Epithelial cell of prostate (primary cell): ENCODE results near the gene TECPR2.
A peak's percentile ranks its signal among the peaks of the same experiment; 100 is the strongest.

Experiments used
- DNase-seq: peaks from one replicate; pipeline ENCODE4 v3.0.0-alpha.2; 2011; ENCODE audit warnings: low read depth, low spot score
- H3K27ac ChIP-seq: fragments of 450-650 bp; 2 replicates; pipeline ENCODE4 v1.5.1; 2017; ENCODE audit warnings: mild to moderate bottlenecking

The TECPR2 gene

DNA sequence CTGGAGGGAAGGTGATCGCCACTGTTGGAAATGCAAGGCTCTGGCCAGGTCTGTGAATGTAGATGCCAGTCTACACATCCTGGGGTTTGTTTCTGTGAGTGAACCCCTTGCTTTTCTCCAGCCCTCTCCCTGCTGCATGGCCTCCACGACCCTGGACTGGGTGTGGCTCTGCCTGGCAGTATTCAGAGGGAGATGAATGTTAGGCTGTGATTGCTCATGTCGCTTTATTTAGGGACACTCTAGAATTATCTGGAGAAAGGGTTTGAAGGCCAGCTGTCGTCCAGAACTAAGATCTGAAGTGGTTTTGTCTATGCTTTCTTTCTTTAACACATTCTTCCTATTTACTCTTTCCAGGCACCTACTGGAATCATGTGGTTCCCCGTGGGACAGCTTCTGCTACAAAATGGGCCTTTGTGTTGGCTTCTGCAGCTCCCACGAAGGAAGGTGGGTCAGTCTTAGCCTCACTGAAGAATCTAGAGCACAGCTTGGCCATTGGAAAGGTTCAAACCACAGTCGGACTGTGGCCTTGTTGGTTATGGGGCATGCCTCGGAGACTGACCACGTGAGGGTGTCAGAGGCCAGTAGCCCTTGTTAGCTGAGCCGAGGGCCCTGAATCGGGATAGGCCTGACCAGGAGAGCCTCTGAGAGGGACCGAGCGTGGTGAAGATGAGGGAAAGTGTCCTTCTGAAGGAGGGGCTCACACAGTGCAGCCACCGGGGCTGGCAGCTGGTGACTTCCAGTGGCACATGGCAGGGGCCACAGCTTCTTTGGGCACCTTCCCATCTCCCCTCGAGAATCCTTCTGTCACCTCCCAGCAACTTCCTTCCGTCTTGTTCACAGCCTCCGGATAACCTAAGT, 87.7 kb downstream of the TECPR2 start:
- DNase-seq, result no peak
- no peak overlapping the region for H3K27ac ChIP-seq

DNA sequence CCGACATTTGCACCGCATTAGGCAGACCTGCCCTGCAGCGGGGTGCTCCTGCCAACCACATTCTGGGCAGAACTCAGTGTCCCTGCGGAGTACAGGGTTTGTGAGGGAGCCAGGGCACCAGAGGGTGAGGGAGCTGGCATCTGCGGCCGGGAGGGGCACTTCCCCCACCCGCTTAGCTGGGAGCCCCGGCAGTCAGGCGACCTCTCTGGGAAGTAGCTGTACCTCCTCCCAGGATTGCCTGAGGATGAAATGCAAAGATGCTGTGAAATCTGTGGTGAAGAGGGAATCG, 88.3 kb downstream of the TECPR2 start:
- DNase-seq, result no peak
- H3K27ac ChIP-seq, result no peak overlapping the region

DNA sequence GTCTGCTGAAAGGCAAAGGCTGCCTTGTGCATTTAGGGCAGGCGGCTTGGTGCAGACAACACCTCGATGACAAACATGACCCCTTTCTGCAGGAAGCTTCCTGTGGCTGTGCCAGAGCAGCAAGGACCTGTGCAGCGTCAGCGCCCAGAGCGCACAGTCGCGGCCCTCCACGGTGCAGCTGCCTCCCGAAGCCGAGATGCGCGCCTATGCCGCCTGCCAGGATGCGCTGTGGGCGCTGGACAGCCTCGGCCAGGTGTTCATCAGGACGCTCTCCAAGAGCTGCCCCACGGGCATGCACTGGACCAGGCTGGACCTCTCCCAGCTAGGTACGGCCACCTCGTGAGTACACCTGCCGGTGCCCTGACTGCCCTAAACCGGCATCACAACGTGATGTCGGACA, 89.6 kb downstream of the TECPR2 start:
- no peak for DNase-seq

GRCh38 chr14:102454711-102455110, 92.0 kb downstream of the TECPR2 start:
- DNase-seq, result no peak

More for the DNA sequence above, 89.6 kb downstream of the TECPR2 start:
- H3K27ac ChIP-seq, result no peak overlapping the region

GRCh38 chr14:102457509-102457908, 94.8 kb downstream of the TECPR2 start:
- H3K27ac ChIP-seq, result no peak overlapping the region
- no peak for DNase-seq

More at GRCh38 chr14:102454711-102455110, 92.0 kb downstream of the TECPR2 start:
- H3K27ac ChIP-seq, result no peak overlapping the region

- DNase-seq, result no peak
- H3K27ac ChIP-seq, result no peak overlapping the region
Measured at GRCh38 chr14:102461490-102462338, 99.0 kb downstream of the TECPR2 start.

- no peak overlapping the region for H3K27ac ChIP-seq
- DNase-seq, result no peak
Measured at GRCh38 chr14:102462391-102462790, 99.7 kb downstream of the TECPR2 start.

DNA sequence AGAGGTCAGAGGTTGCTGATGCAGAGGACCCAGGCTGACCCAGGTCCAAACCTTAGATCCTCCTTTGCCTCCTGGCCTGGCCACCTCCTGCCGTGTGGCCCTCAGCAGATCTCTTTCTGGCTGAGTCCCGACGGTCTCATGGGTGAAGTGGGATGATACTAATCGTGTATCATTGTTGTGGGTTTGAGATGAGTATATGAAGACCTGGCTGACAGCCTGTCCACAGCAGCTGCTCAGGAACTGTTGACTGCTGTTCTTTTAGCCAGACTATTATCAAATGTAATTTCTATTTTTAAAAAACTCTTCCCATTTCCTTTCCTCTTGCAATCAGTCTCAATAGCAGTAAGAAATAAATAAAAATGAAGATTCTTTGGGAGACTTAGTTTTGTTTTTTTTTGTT, 101.3 kb downstream of the TECPR2 start:
- no peak overlapping the region for H3K27ac ChIP-seq
- no peak for DNase-seq

DNA sequence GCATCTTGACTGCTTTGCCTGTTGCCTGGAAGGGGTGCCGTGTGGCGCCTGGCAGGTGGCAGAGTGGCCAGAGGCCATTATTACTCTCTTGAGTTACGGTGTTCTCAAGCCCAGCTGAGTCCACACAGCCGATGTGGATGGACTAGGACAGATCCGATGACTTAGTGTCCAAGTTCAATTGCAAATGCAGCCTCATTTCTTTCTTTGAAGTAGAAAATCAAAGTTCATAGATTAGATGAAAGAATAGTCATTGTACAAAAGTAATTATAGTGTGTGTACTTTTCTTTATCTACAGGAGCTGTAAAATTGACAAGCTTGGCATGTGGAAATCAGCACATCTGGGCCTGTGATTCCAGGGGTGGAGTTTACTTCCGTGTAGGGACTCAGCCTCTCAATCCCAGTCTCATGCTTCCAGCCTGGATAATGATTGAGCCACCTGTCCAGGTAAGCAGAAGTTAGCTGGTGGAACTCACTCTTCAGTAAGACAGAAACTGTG, 102.2 kb downstream of the TECPR2 start:
- no peak for DNase-seq
- no peak overlapping the region for H3K27ac ChIP-seq

GRCh38 chr14:102469261-102469660, 106.5 kb downstream of the TECPR2 start:
- no peak for DNase-seq
- H3K27ac ChIP-seq, result no peak overlapping the region

DNA sequence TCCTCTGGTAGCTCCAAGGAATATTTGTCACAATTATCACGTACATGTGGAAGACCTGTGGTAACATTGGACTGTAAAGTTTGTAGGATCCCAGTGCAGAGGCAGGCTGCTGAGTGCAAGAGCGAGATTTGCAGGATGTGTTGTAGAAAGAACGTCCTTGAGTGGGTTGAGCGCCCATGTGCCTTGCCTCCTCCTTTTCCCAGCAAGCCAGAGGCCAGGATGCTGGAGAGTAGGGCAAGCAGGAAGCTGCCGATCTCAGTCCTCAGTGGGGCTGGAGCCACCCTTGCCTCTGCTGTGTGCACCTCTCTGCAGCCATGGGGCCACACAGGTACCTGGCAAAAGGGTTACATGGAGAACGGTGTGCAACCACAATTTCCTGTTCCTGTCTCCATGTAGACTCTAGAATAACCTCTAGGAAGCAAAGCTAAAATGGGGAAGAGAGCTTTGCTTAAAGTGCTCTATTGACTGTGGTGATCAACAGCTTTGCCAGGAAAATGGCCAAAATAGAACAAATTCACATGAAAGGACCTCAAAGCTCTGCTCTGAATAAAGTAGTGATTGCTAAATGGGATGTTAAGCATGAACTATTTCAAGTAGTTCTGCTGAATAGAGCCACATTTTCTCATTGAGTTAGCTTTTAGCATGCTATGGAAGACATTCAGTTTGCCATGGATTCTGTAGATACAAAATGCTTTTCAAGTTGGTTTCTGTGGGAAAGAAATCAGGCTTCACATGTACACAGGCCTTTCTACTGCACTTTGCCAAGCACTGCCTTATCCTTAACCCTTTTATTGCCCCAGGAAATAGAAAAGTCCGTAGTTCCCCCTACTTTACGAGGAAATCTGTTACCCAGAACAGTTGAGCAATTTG, 109.4 kb downstream of the TECPR2 start:
- H3K27ac ChIP-seq, result no peak overlapping the region
- DNase-seq, result no peak

- H3K27ac ChIP-seq, result no peak overlapping the region
- no peak for DNase-seq
Measured at GRCh38 chr14:102472791-102473150, 110.0 kb downstream of the TECPR2 start.

GRCh38 chr14:102473559-102473958, 110.8 kb downstream of the TECPR2 start:
- no peak overlapping the region for H3K27ac ChIP-seq

GRCh38 chr14:102474934-102475333, 112.2 kb downstream of the TECPR2 start:
- no peak for DNase-seq
- H3K27ac ChIP-seq, result no peak overlapping the region

More at GRCh38 chr14:102473559-102473958, 110.8 kb downstream of the TECPR2 start:
- DNase-seq, result no peak

GRCh38 chr14:102479107-102479506, 116.4 kb downstream of the TECPR2 start:
- H3K27ac ChIP-seq, result no peak overlapping the region
- DNase-seq, result no peak

DNA sequence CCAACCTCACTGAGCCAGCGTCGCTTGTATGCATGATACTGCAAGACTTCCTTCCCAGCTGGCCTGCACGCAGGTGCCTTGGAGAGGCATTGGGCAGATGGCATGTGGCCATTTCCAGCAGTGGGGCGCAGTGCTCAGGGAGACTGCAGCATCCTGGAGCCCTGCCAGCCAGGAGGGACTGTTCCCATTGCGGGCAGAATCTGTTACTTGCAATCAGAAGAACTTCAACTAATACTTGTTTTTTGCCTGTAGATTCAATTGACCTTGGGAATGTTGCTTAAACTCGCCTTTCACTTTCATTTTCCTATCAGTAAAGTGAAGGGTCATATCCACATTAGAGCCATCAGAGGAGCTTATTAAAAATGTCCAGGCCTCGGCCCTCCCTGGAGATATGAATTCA, 117.0 kb downstream of the TECPR2 start:
- H3K27ac ChIP-seq, result no peak overlapping the region
- DNase-seq, result no peak

GRCh38 chr14:102481371-102481770, 118.6 kb downstream of the TECPR2 start:
- no peak for DNase-seq
- H3K27ac ChIP-seq, result peak overlapping the region; percentile 54

- DNase-seq, result peak; percentile 75
- H3K27ac ChIP-seq, result peak overlapping the region; percentile 54
Measured at GRCh38 chr14:102481791-102482238, 119.1 kb downstream of the TECPR2 start.

DNA sequence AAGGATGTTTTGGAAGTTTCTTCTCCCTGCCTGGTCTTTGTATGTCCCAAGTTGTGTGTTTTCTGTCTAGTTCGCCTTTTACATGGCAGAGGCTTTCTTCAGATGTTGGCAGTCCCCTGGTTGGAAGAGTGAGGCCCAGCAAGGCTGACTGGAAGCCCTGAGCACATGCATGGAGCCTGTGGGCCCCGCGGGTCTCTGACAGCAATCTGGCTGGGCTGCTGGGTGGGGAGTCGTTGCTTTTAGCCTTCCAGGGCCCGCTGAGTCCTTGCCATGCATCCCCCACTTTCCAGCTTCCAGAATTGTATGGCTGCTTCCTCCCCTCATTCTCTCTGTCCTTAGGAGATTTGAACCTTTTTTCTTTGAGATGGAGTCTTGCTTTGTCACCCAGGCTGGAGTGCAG, 121.6 kb downstream of the TECPR2 start:
- DNase-seq, result no peak
- no peak overlapping the region for H3K27ac ChIP-seq
